Measurements from ENCODE around the gene CYP3A7. TPM values are rescaled to one million over a fixed set of nuclear protein-coding genes. Genes with fewer than 3 reads are reported as not detected.
A peak's percentile ranks its signal among the peaks of the same experiment; 100 is the strongest.

Gene CYP3A7
- total and polyA plus RNA-seq, 9 of the 15 experiments (the other 6 are each of a cell fraction or from before 2014, with no cell fraction given): 0.20 TPM; not detected in 8

DNA sequence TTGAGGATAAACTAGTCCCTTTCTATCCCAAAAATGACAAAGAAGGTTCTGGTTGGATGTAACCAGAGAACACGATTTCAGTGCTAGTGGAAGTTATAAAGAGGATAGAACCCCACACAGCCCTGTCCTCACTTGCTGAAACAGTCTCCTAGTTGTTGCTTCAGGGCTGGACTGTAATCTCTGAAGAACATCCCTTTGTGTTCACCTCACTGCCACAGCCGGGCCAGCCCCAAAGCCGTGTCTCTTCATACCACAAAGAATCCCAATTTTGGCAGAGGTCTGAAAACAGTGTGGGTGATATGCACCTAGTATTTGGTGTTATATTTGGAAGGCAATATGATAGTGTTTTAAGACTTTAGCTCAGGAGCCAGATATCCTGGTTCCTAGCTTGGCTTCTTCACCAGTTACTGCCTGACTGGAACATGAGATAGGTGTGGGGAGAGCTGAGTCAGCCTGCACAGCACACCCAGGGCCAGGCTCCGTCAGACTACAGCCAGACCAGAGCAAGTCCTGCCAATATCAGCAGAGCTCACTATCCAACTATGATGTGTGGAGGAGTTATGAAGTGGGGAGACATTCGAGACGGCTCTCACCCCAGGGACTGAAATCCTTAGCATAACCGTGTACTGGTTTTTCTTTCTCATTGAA, 27.8 kb upstream of the CYP3A7 start:
- Histone ChIP-seq H3K79me2 (ENCODE audit: control insufficient read depth, insufficient read depth, low read length) (no peaks in the 10 kb centered on the region), H4K20me1 (replicated peaks; ENCODE audit: control insufficient read depth, insufficient read depth, low read length) (no peaks in the 10 kb centered on the region), H3K36me3 (ENCODE audit: control insufficient read depth, insufficient read depth, low read length) (no peaks in the 10 kb centered on the region), H3K4me2 (ENCODE audit: insufficient read depth, low read length) (peak overlapping the region; percentile 72), H2AFZ (ENCODE audit: low read depth, low read length) (peak overlapping the region; percentile 80), H3K27me3 (ENCODE audit: control insufficient read depth in 2 of 2, insufficient read depth in 2 of 2, low read length in 2 of 2) (no peaks in the 10 kb centered on the region), H3K4me3 (no peak overlapping the region), H3K9me1 (ENCODE audit: control insufficient read depth, insufficient read depth, low read length) (no peaks in the 10 kb centered on the region), H3K9ac (ENCODE audit: insufficient read depth in 1 of 2, low read depth in 2 of 2, low read length in 2 of 2) (peak overlapping the region; percentile 6 to 66; a peak in 1 of 4 replicates), H3K4me1 (replicated peaks in 1 of 2; ENCODE audit: control insufficient read depth in 2 of 2, insufficient read depth in 2 of 2, low read length in 2 of 2) (peaks cover 4 to 9% of the 10 kb centered on the region in 2 experiments; a peak in 3 of 5 replicates), H3K27ac (ENCODE audit: extremely low read depth, low read depth, low read length) (peak overlapping the region; percentile 20; the same call in 1 of the 3 replicates), H3K9me3 (replicated peaks; ENCODE audit: control insufficient read depth, insufficient read depth, low read depth, low read length) (no peaks in the 10 kb centered on the region)
- ATAC-seq (peak; percentile 99), FAIRE-seq (peak; percentile 92), DNase-seq (ENCODE audit: extremely low read depth in 1 of 4, low spot score in 3 of 4) (peak; percentile 31 to 88 (median 60))
- ChIA-PET POLR2A (interaction anchor here (0.6 to 1.4 kb wide), 3 partner anchors 12 to 308 kb away, joined by 3 to 4 read pairs (median 4); no protein-coding TSS in a partner anchor), CTCF (ENCODE audit: low intra/inter-chr PET ratio) (no interaction called here)
- WGBS (ENCODE audit: insufficient coverage, low coverage, missing lambda C conversion rate): 3% methylated on average over 7 of the region's 7 CpGs
- in situ Hi-C loops (cut with MboI): no loop called here
- BruUV-seq (replicated peaks): no TSS peak
- intact Hi-C loops (cut with micrococcal nuclease): no loop called here
- TF ChIP-seq DPF2 (IDR thresholded peaks at IDR 0.05) (peak; percentile 83), JUND (IDR thresholded peaks at IDR 0.05; ENCODE audit: borderline replicate concordance, low read depth, low read length) (peak; percentile 76), JUND (tag; IDR thresholded peaks at IDR 0.05; ENCODE audit: borderline replicate concordance, low read depth, low read length) (peak; percentile 75; the same call in 2 of the 3 replicates), CHCHD3 (CRISPR knock-in tag; IDR thresholded peaks at IDR 0.05) (no peak), SMARCA4 (IDR thresholded peaks at IDR 0.05) (peak; percentile 69), LARP7 (IDR thresholded peaks at IDR 0.05) (0 out of 2 replicates have a peak, but pooled peaks have one; percentile 14), NRF1 (conservative IDR thresholded peaks at IDR 0.05 in 1 of 2, IDR thresholded peaks at IDR 0.05 in 1 of 2) (peak; percentile 44 to 54; a peak in 2 of 4 replicates), ATF7 (IDR thresholded peaks at IDR 0.05) (0 out of 2 replicates have a peak, but pooled peaks have one; percentile 15), HDAC2 (IDR thresholded peaks at IDR 0.05) (peak; percentile 75; the same call in 1 of the 2 replicates), MTA2 (IDR thresholded peaks at IDR 0.05; ENCODE audit: low read depth) (peak; percentile 17; the same call in 1 of the 2 replicates), MAFG (tag; conservative IDR thresholded peaks at IDR 0.05) (peak; percentile 30; the same call in 1 of the 2 replicates), MAFK (IDR thresholded peaks at IDR 0.05; ENCODE audit: low read length) (peak; percentile 60), MAFF (IDR thresholded peaks at IDR 0.05; ENCODE audit: low read length) (peak; percentile 47; the same call in 1 of the 2 replicates), ARID1B (IDR thresholded peaks at IDR 0.05) (peak; percentile 76), CAMTA2 (CRISPR knock-in tag; conservative IDR thresholded peaks at IDR 0.05) (no peak), CBFA2T2 (conservative IDR thresholded peaks at IDR 0.05) (peak; percentile 42), ZNF316 (IDR thresholded peaks at IDR 0.05) (peak; percentile 85)
- TF ChIP-seq, protein P1, sequence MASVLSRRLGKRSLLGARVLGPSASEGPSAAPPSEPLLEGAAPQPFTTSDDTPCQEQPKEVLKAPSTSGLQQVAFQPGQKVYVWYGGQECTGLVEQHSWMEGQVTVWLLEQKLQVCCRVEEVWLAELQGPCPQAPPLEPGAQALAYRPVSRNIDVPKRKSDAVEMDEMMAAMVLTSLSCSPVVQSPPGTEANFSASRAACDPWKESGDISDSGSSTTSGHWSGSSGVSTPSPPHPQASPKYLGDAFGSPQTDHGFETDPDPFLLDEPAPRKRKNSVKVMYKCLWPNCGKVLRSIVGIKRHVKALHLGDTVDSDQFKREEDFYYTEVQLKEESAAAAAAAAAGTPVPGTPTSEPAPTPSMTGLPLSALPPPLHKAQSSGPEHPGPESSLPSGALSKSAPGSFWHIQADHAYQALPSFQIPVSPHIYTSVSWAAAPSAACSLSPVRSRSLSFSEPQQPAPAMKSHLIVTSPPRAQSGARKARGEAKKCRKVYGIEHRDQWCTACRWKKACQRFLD (CRISPR knock-in tag; IDR thresholded peaks at IDR 0.05): no peak
- TF ChIP-seq, protein P2, sequence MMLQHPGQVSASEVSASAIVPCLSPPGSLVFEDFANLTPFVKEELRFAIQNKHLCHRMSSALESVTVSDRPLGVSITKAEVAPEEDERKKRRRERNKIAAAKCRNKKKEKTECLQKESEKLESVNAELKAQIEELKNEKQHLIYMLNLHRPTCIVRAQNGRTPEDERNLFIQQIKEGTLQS (IDR thresholded peaks at IDR 0.05): peak; percentile 57; the same call in 1 of the 2 replicates
- TF ChIP-seq, protein P2 (CRISPR knock-in tag; conservative IDR thresholded peaks at IDR 0.05): no peak
- TF ChIP-seq, protein P3, sequence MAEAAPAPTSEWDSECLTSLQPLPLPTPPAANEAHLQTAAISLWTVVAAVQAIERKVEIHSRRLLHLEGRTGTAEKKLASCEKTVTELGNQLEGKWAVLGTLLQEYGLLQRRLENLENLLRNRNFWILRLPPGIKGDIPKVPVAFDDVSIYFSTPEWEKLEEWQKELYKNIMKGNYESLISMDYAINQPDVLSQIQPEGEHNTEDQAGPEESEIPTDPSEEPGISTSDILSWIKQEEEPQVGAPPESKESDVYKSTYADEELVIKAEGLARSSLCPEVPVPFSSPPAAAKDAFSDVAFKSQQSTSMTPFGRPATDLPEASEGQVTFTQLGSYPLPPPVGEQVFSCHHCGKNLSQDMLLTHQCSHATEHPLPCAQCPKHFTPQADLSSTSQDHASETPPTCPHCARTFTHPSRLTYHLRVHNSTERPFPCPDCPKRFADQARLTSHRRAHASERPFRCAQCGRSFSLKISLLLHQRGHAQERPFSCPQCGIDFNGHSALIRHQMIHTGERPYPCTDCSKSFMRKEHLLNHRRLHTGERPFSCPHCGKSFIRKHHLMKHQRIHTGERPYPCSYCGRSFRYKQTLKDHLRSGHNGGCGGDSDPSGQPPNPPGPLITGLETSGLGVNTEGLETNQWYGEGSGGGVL (CRISPR knock-in tag; IDR thresholded peaks at IDR 0.05): no peak
